GM21447 (cell line): ENCODE results near the gene POU6F2.

Experiments used
- ATAC-seq: cut with Tn5 transposase; IDR thresholded peaks from one replicate; pipeline ENCODE4 v1.9.1; 2021; ENCODE audit not compliant: unreplicated experiment

Gene POU6F2

DNA sequence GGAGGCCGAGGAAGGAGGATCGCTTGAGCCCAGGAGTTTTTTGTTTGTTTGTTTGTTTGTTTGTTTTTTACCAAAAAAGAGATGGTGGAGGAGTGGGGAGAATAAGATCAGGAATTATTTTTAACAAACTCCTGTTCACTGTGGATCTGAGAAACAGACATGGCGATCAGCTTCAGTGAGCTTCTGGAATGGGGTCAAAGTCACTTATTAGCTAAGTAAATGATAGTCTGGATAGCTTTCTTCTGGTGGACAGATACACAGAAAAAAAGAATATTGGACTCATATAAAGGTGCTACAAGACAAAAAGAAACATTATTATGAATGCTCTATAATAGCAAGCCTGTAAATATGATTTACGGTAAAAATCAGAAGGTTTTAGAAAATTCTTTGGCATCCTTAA, 85.1 kb downstream of the POU6F2 start:
- ATAC-seq, result no peak

DNA sequence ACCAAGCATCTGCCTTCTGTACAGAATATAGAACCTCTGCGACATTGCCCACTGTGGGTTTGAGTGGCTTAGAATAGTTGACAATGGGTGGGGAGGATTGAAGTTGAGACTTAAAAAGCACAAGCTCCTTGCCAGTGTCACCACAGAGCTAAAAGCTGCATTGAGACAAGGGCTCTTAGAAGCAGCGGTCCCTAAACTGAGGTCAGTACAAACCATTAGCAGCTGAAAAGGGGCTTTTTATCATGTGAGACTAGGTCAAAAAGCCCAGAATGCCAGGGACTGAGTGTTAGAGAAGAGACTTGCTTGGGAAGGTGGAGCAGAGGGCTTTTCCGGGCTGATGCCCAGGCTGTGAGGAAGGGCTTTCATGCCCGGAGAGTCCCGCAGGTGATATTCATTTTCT, 91.3 kb downstream of the POU6F2 start:
- ATAC-seq, result no peak

DNA sequence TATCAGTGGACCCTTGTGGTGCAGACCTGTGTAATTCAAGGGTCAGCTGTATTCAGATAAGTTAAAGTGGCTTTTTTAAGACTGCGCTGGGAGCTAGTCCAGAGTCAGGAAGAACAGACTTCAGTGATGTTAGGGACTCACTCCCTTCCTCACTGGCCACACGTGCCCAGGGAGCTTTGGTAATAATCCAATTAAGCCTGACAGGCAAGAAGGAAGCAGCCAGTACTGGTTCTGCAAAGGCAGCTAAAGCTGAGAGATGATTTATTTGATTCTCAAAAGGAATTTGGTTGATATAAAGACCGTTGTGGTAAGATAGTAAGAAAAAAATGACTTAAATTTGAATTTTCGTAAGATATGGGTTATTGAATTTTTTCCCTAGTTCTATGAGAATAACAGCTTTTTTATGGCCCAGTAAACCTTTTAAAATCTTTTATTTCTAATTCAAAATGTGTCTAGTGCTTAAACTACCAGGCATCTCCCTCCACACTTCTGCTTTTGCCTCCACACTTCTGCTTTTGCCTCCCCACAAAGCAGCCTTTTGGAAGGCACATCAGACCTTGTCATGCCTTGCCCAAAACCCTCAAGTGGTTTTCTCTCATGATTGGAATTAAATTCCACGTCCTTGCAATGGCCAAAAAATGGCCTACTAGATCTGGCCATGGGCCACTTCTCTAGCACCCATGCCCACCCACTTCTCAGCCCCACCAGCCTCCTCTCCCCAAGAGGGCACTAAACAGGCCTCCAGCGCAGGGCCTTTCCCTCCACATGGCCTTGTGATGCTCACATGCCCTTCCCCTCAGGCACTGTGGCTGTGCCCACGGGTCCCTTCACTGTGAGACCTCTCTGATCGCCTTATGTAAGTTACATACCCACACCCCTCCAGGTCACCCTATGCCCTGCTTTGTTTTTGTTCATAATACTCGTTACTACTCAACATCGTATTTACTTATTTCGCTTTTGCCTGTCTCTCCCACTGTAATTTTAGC, 92.5 kb downstream of the POU6F2 start:
- ATAC-seq, result no peak

DNA sequence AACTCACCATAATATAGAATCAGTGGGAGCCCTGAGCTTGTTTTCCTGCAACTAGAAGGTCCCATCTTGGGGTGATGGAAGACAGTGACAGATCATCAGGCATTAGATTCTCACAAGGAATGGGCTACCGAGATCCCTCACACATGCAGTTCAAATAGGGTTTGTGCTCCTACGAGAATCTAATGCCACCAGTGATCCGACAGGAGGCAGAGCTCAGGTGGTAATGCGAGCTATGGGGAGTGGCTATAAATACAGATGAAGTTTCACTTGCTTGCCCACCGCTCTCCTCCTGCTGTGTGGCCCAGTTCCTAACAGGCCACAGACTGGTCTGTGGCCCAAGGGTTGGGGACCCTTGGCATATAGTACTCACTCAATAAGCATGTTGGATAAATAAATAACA, 93.4 kb downstream of the POU6F2 start:
- ATAC-seq, result no peak

DNA sequence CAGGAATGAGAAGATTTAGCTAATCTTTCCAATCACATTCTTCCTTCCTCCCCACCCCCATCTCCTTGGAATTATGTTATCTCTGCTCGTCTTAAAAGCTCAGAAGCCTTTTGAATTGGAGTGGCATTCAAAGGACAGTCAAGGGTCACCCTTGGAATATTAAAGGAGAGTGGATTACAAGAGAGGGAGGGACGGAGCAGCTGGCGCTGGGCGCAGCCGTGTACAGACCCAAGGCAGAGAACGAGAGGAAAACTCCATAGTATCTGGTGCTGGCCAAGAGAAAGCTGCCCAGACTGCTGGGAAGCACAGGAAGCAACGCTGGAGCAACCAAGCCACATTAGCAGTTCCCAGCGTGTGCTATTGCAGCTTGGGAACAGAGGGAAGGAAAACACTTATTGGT, 95.7 kb downstream of the POU6F2 start:
- no peak for ATAC-seq

DNA sequence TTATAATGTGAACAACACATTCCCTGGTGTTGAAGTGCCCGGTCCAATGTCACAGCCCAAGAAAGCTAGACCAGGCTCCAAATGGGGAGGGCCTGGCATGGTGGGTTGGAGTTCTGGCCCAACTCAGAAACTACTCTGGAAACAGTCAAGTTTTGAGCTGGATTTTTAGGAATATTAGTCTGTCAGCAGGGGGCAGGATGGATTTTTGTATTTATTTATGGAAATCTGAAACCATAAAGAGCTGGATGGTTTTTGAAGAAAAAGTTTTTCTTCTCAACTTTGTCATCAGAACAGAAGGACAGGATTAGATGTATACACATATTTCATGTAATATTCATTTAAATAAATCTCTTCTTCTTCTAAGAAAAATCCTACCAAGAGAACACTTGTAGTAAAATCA, 97.5 kb downstream of the POU6F2 start:
- ATAC-seq, result no peak

DNA sequence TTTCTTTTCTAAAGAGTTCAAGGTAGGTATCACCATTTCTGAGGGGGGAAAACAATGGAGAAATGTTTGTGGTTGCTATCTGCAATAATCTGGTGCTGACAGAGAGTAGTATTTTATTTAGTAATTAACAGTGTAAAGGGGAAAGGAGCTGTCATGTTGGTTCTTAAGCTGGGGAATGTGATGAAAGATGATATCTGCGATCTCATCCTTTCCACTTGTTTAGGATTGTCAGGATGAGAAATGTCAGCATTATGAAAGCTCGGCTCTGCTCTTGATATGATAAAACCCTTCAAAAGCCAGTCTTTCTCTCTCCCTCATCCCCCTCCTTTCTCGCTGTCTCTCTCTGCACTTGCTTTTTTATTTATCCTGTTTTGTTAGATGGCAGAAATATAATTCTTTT, 106.1 kb downstream of the POU6F2 start:
- ATAC-seq, result no peak

DNA sequence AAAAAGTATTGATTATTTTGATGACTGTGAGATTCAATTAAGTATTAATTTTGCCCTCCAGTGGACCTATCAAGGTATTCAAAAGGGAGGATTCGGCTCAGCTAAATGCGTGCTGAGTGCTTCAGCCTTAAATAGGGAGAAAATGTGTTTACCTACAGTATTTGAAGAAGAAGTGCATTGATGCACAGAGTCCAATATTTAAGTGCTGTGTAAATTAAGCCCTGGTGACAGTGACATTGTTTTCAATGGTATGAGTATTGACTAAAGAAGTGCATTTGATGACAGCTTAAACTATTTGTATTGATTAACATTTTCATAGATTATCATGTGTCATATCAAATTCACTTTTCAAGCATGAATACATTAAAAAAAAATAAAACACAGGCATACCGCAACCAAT, 106.6 kb downstream of the POU6F2 start:
- no peak for ATAC-seq

DNA sequence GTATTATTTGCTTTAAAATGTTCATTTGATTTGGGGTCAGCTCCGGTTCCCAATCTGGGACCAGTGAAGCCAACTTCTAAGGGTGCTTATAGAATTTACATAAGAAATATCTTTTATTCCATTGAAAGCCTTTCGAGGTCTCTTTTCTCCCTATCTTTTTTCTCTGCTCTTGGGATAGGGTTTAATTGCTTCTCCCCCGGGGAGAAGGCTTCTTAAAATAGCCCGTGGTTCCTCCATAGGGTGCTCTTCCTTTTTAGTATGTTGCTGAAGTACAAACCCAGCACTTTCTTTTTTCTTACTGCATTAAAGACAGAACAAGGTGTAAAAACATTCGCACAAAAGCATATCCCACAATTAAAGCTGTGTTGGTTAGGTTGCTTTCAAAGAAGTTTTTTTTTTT, 107.5 kb downstream of the POU6F2 start:
- no peak for ATAC-seq

DNA sequence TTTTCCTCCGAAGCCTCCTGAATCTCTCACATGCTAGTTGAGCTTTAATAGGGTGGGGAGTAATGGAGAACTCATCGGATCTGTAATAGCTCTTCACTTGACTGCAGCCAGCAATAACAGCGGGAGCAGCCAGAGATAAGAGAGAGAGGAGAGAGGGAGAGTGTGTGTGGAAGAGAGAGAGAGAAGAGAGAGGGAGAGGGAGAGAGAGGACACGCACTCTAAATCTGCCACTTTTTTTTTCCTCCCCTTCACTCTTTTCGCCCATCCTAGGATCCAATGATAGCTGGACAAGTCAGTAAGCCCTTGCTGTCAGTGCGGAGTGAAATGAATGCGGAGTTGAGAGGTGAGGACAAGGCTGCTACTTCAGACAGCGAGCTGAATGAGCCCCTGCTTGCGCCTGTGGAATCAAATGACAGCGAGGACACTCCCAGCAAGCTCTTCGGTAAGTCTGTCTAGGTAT, 107.9 kb downstream of the POU6F2 start:
- no peak for ATAC-seq

DNA sequence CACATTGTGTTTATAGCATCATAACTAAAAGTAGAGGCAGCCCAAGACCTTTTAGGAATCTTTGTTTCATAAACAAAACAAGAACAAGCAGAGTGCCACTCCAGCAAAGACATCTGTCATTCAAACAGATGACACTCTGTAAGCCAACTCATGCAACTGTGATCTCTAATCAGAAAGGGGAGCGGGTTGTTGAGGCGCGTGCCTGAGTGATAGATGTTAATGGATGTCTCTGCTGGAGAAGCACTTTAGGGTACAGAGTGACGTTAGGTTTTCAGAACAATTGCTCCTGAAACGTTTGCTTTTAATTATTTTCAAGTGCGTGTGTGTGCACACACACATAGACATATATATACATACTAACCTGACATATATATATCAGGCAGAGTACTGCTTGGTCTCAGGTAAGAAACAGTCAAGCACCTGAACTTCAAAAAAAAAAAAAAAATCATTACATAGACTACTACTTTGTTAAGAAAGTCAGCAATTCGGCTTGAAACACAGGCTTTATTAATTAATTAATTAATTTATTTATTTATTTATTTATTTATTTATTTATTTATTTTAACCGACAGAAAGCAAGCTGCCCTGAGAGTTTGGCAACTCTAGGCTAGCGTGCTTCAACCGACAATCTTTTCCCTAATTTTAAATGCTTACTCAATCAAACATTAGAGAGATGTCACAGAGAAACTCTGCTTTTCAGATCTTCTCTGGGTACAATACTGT, 109.1 kb downstream of the POU6F2 start:
- no peak for ATAC-seq

DNA sequence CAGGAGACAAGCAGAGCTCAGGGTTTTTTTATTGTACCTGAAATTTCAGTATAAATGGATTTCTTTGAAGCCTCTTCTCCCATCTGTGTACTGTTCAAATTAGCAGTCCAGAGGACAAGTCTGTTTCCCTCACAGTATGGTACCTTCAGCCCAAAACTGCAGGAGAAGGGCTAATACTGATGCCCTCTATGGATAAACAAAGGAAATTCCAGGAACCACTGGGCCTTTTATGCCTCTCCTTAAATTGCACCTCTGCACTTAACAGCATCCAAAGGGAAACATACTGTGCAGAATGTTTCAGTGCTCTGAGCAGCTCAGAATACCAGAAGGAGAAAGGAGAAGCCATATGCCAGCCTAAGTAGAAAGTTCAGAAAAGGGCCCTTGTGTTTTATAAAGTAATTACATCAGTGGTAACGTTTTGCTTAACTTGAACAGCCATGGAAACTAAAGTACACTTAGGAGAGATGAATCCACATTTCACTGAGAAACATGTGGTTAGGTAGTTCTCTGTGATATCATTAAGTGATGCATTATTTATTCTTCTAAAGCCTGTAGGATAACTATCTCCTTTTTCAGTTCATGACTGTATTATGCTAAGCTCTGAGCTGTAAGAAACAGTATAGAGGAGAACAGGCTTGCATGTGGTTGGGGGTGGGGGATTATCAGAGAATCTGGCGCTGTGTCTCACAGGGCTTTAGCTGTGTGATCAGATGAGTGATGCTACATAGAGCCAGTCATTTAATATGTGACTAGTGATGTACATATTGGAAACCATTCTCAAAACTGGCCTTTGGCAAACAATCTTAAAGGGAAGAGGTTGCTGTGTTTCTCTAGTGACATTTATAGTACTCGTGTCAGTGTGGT, 111.3 kb downstream of the POU6F2 start:
- no peak for ATAC-seq

DNA sequence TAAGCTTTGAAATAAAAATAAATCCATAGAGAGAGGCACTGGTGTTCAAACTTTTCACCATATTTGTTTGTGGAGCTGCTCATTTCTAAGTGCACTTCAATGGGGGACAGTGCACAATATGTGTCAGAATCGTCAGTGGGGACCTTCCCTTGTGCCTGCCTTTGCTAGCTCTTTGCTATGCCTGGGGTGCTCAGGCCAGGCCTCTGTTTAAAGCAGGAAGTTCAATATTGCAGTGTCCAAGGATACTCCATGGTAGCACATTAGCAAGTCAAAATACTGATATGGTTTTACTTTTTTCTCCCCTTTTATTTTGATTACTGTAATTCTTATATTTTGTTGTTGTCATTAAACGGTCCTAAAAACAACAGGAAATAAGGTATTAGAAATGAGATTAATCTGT, 113.4 kb downstream of the POU6F2 start:
- no peak for ATAC-seq

DNA sequence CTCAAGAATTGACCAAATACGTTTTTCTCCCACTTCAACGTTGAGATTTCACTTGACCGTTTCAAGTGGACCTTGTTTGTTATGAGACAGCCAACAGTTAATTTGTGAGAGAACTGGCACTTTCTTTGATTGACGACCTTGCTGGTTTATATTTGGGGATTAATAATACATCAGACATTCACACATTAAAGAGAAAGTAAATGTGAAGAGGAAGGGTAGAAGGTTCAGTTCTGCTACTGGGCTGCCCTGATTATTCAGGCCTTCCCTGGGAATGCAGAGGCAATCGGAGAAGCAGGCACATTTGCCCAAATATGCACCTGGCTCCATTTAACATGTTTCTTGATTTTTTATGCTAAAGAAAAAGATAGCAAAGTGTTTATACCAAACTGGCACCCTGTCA, 114.1 kb downstream of the POU6F2 start:
- ATAC-seq, result no peak

DNA sequence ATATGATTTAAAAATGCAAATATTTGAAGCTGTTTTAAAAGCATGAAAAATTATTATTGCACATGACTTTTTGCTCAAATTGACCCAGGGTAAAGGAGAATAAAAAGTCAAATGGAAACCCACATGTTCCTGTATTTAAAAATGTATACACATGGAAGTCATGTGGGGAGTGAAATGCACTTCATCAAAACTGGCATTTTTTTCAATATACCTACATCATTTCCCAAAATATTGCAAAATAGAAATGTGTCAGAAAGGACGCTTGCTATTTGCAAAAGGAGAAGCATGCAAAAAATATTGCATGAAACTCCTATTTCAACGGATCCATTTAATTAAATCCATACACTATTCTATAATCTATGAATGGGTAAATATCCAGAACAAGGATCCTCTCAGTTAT, 117.0 kb downstream of the POU6F2 start:
- no peak for ATAC-seq

DNA sequence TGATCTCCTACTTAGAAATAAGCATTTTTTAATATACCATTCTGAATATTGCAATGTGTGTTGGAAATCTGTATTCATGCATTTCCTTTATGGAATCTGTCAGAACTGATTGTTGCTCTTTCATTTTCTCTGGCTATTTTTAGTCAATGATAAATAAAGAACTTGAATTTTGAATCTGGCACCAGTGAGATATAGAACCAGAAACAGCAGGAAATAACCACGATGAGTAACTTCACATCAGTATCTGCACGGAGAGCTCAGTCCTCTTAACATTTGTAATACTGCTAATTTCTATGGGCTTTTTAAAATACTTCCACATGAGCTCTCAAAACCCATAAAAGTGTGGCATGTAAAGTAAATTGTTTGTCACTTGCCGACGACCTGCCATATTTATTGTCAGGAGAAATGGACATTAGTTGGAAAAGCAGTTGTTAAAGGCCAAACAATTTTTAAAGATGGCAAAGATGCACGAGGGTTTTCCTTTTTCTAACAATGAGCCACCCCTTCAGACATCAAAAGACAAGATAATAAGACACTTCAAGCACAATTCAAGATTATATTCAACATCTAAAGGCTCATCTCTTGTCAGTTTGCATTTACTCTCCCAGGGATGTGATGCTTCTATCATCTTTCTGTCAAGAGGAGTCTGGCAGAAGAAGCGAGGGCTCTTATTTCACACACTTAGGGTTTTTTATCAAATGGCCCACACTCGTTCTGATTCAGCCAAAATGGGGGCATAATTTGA, 118.3 kb downstream of the POU6F2 start:
- no peak for ATAC-seq

DNA sequence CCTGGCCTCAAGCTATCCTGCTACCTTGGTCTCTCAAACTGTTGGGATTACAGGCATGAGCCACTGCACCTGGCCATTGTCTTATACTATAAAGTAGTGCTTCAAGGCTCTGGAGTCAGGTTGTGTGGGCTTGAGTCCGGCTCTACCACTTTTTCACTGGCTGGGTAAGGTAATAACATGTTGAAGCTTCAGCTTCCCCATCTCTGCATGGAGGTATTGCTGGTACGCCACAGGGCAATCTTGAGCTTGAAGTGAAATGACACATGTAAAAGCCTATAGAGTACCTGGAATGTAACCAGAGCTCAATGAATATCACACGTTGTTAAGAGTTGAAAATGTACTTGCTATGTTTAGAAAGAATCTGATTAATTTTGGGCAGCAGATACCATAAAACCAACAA, 120.8 kb downstream of the POU6F2 start:
- ATAC-seq, result no peak

DNA sequence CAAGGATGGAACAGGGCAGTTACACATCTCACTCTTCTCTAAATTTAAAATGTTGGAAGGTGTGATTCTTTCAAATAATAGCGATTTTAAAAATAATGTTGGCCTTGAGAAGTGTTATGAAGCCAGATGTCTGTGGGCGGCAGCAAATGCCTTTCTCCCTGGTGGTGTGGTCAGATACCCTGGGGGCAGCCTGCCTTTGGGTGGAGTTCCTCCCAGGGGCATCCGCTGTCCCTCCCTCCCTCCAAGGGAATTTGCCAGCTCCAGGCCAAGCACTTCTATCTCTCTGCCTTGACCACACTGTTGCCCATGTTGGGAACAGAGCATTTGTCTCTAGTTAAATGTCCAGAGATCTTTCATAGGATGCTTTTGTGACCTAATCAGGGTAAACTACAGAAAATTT, 121.4 kb downstream of the POU6F2 start:
- no peak for ATAC-seq

DNA sequence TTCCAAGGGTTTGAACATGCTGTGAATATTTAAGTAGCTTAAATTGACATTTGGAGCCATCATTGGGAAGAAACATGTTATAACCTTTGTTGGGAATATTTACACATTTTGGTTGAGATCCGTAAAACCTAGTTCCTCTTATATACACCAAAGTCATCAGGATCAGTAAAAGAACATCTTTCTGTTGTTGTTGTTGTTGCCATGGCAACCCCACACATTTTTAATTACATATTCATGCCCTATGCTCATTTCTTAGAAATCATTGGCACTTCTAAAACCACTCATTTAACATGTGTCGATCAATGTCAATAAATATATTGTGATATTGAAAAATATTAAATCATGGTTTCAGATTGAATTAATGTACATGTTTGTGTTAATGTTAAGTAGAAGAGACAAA, 122.6 kb downstream of the POU6F2 start:
- no peak for ATAC-seq

DNA sequence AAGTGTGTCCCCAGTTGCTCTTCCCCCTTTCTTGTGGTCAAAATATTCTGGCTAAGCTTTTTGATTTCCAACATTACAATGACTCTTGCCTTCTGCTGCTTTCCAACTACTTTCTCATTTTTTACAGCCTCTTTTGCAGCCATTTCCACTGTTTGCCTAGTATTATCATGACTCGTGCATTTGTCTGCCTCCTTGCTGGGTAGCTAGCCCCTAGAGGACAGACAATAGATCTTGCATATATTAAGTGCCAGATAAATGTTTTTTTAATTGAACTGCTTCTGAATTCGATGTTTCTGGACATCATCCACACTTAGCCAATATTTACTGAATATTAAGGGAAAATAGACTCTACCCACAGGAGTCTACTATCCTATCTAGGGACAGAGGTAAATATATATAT, 124.5 kb downstream of the POU6F2 start:
- ATAC-seq, result no peak

DNA sequence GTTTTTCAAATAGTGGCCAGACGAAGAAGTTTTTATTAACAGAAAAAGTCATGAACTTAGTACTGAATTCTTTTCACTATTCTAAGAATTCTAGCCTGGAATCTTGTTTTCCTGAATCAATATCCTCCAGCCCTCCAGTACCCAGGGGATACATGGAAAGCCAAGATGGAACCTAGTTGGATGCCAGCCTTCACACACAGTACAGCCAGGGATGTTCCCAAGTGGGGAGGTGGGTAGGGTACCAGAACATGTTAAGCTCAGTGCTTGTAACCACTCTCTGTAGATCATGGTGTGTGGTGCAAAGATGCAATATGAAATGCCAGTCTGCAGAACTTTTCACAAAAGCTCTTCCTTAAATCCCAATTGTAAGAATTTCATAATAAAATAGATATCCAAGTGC, 128.0 kb downstream of the POU6F2 start:
- no peak for ATAC-seq
